HG03521 (cell line): ENCODE measurements around the gene HCRTR2.
"Not testable (repeated sequence)": the region's sequence is repeated elsewhere in the genome, so short reads cannot be mapped to it uniquely, and the experiment has no call there.

Source experiments
- ATAC-seq: cut with Tn5 transposase; IDR thresholded peaks from one replicate; pipeline ENCODE4 v1.9.1; 2021; ENCODE audit warnings: mild to moderate bottlenecking, moderate library complexity; ENCODE audit not compliant: unreplicated experiment

HCRTR2 gene

GRCh38 chr6:55174211-55175026 is at the start of gene HCRTR2:
HCRTR2 (plus strand) TSS chr6:55174515; CDS start chr6:55174588, 73 bp downstream.
- no peak for ATAC-seq

- ATAC-seq, result no peak
Measured at GRCh38 chr6:55130806-55131324, 43.5 kb upstream of the HCRTR2 start.

- ATAC-seq, result no peak
Measured at GRCh38 chr6:55131616-55132015, 42.7 kb upstream of the HCRTR2 start.

DNA sequence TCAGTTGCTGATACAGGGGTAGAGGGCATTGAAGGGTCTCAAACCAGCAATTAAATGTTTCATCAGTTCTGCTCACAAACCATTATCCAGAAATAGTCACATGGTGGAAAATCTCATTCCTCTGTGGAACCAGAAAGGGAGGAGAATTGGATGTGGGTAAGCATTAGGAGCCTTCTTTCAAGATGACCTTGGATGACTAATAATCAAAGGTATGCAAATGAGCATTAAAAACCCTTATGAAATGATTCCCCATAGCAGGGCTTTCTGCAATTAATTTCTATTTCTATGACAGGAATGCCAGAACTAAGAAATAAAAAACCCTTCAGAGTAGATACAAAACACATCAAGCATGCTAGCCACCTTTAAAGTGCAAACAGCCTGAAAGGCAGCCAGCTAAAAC is 37.4 kb upstream of the HCRTR2 start:
- ATAC-seq, result no peak

DNA sequence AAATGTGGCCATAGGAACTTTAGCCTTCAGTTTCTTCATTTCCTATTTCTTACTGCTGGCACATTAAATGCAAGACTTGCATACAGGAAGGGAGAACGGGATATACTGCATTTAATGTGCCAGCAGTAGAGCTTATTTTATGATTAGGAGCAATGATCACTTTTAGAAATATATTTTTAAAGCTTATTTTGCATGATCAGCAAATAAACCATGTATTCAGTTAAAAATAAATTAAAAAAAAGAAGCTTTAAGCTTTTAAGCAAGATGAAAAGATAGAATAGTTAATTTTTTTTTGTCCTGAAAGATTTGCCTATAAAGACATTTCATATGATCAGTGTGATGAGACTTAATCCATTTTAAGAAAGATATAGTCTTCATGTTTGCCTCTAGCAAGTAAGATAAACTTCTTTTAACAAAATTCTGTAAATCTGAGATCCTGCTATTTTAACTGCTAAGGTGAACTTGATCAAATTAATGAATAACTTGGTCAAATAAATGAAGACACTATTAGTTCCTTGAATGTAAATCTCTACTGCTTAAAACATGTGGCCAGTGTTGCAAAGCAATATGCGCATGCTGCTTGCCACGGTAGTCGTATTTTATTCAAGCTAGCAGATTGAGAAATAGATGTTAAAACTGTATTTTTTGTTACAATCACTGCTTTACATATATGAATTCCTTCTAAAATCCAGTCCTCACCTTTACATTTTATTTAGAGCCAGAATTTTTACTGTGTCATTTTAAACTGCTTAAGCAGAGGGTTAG is 36.2 kb upstream of the HCRTR2 start:
- no peak for ATAC-seq

DNA sequence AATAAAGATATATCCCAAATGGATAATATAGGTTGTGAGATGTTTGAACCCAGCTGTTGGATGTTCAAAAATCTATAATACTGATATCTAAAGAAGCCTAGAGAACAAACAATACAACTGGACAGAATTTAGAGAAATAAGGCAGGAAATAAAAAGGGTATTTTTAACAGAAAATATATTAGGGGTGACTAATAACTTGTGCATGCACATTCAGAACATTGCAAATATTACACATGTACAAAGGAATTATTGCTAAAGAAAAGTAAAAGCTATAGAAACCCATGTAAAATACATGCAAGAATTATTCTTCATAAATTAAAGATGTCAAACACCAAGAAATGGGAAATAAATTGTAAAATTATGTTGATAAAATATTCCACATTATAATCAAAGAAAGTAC is 32.7 kb upstream of the HCRTR2 start:
- no peak for ATAC-seq

- no peak for ATAC-seq
Measured at GRCh38 chr6:55142610-55143009, 31.7 kb upstream of the HCRTR2 start.

DNA sequence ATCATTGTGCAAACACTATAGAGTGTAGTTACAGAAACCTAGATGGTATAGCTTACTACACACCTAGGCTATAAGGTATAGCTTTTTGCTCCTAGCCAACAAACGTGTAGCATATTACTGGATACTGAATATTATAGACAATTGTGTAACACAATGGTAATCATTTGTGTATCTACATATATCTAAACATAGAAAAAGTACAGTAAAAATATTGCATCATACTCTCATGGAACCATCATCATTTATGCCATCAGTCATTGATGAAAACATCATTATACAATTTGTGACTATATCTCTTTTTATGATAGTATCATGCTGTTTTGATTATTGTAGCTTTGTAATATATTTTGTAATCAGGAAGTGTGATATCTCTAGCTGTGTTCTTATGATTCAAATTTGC is 21.0 kb upstream of the HCRTR2 start:
- no peak for ATAC-seq

- ATAC-seq, result not testable (repeated sequence)
Measured at GRCh38 chr6:55158784-55159183, 15.5 kb upstream of the HCRTR2 start.

DNA sequence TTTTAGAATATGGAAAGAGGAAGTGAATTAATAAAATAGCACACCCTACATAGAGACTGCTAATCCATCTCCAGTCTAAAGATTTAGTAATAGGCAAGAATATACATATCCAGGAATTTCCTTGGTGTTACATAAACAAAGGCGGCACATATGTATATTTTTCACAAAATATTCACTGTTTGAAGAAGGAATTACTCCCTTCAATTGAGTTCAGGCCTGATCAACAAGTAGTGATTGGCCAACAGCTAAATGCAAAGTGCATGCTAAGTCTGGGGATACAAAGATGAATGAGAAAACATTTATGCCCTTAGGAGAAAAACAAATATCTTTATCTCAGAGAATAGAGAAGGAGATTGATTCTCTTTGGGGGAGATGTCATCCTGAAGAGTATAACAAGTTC is 6.5 kb upstream of the HCRTR2 start:
- no peak for ATAC-seq

DNA sequence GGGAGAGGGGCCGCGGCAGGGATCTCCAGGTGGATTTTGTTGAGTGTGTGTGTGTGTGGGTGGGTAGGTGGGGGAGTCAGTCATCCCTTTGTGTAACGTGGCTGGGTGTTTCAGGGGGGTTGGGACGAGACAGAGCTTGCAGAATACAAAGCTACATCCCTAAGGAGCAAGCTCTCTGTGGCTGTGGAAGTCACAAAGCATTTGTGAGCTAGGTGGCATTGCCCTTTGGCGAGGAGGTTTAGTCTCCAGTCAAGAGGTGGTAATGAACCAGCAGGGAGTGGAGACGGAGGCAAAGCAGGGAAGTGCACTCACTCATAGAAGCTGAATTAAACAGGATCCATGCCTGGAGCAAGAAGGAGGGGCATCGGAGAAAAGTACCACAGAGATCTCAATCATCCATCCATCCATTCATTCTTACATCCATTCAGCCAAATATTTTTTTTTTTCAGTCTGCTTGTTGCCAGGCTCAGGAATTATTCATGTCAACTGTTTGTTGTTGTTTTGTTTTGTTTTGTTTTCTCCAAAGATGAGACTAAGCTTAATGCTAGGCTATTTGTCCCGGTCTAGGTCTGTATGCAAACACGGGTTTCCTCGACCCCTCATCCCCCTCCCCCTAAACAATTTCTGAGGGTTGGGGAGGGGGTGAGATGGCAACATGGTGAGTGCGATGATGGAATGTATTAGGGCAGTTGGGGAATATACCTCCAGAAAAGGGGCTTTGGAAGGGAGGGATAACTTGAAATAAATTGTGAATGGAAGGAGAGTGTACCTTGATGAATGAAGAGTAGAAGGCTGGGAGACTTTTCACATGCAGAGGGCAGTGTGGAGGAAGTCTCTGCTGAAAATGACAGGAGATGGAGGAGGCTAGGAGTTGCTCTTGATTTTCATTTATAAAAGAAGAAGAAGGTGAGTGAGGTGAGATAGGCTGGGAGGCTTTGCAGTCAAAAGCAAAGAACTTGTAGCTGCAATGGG is 1.0 kb downstream of the HCRTR2 start:
- ATAC-seq, result no peak

- ATAC-seq, result no peak
Measured at GRCh38 chr6:55176958-55177357, 2.6 kb downstream of the HCRTR2 start.

- no peak for ATAC-seq
Measured at GRCh38 chr6:55180258-55180657, 5.9 kb downstream of the HCRTR2 start.

DNA sequence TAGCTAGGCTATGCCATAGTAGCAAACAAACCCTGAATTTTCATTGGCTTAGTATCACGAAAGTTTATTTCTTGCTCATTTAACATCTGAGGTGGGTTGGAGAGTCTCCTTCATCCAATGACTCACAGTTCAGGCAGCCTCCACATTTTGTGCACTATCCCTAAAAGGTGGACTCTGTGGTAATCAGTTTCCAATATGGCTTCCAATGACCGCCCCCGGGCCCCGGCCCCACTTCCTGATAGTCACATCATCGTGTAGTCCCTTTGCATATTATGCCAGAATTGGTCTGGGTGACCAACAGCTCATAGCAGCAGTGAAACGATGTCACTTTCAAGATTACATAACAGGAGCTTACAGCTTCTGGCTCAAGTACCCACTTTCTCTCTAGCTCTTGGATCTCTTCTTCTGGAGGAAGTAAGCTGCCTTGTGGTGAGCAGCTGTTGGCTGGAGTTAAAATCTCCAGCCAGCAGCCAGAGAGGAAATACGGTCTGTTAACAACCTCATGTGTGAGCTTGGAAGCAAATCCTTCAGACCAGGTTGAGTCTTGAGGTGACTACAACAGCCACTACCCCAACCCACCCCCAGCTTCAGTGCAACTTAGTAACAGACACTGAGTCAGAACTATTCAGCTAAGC is 7.8 kb downstream of the HCRTR2 start:
- ATAC-seq, result no peak

- no peak for ATAC-seq
Measured at GRCh38 chr6:55184782-55185530, 10.6 kb downstream of the HCRTR2 start.

DNA sequence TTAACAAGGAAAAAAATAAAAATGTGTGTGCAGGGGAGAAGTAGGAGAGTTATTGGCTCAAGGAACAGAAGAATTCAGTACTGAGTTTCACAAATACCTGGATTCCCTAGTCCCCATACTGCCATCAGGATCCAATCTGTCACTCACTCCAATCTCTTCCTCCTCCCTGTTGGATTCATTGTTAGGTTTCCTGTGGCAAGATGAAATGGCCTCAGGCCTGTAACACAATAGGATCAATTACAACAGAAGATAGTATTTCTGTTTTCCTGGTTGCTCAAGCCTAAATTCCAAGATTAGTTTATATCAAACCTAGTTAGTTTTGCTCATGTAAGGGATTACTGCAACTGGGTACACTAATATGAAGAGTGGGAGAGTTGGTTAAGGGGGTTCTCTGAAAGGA is 24.4 kb downstream of the HCRTR2 start:
- ATAC-seq, result no peak

- no peak for ATAC-seq
Measured at GRCh38 chr6:55199239-55199638, 24.9 kb downstream of the HCRTR2 start.

DNA sequence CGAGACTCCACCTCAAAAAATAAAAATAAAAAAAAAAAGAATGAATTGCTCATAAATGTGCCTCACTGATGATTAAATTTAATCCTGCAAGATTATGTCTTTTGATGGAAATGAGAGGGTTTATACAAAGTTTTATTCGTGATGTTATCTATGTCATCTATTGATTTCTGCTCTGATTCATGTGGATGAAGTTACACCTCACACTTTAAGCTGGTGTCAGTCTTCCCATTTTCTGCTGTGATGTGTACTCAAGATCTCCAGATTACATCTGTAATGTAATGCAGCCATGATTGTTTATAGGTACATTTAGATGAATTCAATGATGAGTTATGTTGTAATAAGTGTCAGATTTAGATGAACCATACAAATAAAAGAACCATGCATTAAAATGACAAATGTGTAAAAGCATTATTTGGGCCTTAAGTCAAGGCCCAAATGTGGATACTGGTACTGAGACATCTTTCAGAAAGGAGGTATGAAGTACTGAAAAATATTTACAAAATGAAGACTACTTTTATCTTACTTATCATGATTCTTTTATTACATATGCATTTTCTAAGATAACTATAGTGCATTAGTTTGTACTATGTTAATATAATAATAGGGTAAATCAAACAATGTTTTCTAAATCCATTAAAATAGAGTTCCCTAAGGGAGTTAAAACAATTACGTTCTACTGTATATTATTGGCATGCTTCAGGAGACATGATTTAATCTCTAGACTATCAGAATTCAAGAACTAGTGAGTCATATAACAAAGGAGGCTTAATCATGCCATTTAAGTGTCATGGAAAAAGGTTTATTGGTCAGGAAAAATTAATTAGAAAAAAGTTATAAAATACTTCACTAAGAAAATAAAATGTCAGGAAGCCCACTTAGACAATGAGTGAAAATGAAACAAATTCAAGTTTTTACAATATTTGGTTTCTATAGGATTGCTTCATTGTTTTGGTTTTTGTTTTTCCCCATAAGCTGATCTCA is 34.5 kb downstream of the HCRTR2 start:
- no peak for ATAC-seq
